GM19023 (cell line): Measurements from ENCODE around the gene FMNL2.

Experiments used
- ATAC-seq: cut with Tn5 transposase; IDR thresholded peaks from one replicate; pipeline ENCODE4 v1.9.1; 2021; ENCODE audit warnings: mild to moderate bottlenecking, moderate library complexity; ENCODE audit not compliant: unreplicated experiment

FMNL2 gene

DNA sequence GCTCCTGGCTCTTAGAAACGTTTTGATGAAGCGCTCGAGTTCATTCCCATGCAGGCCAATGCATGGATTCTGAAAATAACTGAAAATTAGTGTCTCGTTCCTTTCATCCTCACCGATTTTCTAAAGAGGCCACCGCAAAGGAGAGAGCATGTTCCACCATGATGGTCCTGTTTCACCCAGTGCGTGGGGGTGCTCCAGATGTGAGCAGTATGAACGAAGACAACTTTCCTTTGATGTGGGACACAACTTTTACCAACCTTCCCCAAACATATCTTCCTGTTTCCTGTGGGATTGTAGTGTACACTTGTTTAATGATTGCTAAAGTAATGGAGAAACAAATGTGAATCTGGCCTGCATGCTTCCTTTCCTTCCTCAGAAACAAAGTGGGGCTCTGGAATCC is 267.8 kb downstream of the FMNL2 start:
- no peak for ATAC-seq

DNA sequence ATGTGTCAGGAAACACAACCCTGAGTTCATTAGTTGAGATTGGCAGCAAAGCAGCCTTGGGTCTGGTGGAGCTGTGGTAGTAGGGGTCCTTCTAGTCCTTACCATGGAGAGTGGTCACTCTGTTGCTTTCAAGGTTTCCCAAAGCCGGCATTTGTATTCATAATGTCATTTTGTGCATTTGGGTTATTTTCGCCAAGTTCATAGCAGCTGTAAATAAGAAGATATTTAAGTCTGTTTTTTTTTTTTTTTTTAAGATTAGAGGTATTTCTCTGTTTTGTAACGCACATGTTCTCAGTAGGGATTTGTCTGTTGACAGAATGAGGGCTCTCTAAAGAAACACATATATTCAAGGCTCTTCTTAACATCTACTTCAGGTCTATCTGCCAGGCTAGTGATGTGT is 268.2 kb downstream of the FMNL2 start:
- no peak for ATAC-seq

DNA sequence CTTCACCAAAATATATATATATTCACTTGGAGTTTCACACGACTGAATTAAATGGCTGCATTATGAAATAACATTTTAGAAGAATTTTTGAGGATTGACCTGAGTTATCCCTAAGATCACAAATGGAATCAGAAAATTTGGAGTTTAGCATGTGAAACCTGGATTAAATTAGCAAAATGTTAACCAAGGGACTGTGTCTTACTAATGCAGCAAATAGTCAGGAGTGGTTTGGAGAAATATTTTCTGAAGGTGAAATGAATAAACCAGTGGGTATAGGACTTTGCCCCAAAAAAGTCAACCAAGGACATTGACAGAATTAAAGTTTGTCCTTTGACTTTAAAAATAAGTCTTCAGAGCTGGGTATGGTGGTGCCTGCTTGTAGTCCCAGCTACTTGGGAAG is 271.1 kb downstream of the FMNL2 start:
- no peak for ATAC-seq

DNA sequence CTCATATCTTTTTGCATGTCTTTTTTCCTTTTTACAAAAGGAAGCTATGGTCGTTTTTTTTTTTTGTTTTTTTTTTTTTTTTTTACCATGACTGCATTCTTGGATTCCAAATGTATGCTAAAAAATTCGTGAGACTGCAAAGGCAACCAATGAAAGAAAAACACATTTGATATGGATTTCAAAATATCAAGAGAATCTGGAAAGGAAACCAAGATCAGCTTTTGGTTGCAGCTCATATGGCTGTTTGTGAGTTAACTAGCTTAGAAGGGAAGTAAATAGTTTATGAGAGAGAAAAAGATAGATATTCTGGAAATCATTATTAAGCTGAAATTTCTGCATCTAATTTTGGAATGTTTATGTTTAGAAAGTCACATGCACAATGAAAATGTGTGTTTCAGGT is 272.0 kb downstream of the FMNL2 start:
- no peak for ATAC-seq

DNA sequence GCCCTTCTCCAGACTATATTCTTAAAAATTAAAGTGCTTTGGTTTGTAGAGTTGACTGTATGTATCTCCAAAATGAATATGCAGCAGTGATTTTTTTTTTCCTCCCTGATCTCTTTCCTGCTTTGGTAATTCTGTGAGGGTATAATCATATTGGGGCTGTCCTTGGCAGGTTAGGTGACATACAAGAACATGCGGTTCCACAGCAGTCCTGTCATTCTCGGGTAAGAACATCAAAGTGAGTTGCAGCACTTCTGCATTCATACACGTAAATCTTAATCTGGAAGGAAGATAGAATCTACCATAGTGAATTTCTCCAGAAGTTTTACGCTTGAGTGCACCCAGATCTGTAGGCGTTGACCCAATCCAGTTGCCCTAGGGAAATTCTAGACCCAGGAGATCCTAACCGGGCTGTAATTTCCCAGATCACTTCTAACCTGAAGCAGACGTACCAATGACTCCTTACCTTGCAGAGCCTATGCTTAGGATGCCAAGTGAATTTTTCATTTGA is 272.9 kb downstream of the FMNL2 start:
- no peak for ATAC-seq

DNA sequence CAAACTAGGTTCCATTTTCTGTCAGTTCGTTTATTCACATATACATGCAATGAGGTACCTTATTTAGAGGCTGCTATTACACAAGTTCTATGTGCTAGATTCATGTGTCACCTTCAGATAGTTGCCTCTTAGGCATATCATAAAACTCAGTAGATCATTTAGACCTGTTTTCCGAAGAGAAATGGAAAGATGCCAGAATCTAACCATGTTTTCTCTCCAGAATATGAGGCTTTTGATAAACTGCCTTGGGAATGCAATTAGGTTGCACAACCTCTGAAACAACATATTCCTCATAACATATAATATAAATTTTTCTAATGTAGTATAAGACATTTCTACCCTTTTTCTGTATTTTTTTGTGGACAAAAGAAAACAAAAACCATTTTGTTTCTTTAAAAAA is 274.2 kb downstream of the FMNL2 start:
- ATAC-seq = no peak

DNA sequence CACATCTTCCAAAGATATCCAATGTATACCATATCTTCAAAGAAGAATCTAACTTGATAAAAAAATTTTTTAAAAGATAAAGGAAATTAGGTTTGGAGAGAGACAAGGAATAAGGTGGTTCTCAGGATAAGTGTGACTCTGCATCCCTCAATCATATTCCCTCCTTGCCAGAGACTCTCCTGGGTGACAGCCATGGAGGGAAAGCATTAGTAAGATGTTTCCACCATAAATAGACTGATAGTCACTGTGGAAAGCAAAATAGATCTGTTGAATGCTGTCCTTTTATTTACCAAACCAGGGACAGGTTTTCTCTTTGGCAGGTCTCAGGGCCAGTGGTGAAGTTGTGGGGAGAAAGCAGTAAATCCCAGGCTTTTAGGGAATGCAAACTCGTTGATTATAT is 274.7 kb downstream of the FMNL2 start:
- ATAC-seq = no peak

DNA sequence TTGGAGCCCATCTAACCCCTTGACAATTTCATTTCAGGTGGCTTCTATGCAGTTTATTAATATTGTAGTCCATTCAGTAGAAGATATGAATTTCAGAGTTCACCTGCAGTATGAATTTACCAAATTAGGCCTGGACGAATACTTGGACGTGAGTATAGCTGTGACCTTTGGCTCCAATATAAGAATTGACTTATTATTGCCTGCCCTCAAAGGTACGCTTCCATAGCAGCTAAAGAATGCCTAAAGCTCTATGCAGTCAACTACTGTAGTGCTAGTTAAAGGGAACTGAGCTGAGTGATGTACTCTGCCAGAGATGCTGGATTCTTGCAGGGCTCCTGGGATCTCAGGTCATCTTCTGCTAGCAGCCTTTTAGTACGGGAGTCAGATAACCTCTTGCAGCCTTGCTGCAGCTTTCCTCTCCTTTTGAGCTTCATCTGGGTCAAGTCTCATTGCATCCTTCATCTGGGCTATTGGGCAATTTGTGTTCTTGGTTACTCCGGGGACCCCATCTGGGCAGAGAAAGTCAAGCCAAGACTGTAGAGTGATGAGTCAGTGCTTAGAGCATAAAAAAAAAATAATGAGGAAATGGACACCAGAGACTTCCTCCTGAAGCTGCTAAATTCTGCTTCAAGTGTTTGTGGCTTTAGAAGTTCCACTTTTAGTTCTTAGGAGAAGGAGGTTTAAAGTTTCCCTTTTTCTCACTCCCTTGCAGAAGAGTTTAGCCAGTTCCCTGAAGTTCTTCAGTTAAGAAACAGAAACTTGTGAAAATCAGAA is 276.7 kb downstream of the FMNL2 start:
- ATAC-seq = peak; percentile 73

DNA sequence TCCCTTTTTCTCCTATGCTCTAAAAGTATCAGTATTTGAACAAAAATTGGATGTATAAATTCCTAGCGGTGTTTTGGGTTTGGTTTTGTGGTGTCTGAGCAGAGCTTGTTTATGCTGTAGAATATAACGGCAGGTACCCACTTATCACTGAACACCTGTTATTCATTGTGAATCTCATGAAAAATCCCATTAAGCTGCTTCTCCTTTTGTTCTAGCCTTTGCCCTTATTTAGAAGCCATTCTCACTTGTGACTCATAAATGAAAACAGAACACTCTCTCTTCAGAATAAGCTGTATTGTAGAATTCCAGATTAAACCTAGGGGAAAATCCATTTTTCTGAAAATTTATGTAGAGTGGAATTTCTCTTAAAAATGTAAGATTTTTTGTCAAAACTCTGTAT is 278.3 kb downstream of the FMNL2 start:
- ATAC-seq = no peak

DNA sequence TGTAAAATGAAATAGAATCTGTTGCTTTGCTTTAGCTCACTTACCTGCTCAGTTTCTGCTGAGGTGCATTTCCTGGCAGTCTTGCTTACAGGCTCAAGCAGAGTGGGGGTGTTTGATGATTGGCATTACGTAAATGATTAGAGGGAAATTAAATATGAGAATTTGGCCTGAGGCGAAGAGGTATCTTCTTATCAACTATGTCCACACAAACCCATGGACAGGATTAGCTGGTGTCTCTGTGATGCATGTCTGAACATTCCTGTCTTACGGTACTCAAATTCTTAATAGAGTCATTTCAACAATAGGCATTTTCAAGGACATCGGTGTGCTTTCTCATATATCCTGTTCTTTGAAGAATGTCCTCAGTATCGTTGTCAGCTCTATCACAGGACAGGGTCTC is 280.2 kb downstream of the FMNL2 start:
- ATAC-seq = no peak

DNA sequence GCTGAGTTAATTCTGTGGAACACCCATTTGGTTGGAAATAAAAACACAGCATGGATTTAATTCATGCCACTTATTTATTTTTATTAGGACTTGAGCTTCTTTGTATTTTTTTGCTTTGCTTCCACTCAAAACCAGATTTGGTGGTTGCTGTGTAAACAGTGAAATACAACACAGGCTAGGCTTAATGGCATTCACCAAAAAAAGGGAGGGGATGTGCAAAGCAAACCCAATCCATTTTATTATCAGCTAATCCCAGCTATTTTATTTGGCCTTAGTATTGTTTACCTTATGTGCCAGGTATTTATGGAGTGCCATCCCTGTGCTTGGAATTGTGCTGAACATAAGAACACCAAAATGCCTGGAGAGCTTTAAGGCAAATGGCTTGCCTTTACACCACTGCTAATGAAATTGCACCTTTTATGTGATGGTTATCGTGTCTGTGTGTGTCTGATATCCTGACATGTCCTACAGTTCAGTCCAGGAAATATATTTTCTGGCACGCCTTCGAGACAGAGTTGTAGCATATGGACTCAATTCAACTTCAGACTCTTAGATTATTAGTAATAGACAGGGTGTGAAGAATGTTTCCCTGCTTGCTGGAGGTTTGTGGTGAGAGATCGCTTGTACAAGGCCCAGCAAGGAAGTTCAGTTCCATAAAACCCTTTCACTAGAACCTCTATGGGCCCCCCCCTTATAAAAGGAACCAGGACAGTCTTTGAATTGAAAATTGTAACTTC is 282.6 kb downstream of the FMNL2 start:
- ATAC-seq = no peak

DNA sequence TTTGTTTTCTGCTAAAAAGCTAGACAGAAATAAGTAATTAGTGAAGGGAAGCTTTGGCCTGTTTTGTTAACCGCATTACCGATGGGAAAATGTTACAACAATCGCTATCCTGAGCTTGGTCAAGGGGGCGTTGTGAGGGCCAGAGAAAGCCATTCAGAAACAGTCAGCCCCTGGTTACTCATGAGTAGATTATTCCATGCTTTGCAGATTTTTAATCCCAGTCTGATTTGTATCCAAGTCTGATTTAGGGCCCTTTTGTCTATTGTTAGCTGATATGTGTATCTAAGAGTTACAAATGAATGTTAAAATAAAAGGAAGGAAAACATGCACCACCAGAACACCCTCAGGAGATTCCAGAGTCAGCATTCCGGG is 283.2 kb downstream of the FMNL2 start:
- ATAC-seq = no peak

DNA sequence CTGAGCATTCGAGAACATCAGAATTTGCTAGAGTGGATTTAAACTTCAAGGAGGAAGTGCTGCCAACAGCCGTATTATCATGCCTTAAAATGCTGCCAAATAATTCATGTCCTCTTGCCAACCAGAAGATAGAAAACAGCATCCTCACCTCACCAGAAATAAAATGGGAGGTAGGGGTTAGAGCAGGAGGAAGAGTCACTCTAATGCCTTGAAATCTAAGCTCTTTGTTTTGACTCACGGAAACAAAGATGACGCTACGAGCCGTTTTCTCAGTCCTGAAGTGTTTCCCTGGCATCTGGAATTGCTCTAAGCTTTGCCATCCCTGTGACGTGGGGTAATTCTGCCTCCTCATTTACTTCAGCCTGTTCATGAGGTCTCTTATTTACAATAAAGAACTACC is 285.2 kb downstream of the FMNL2 start:
- no peak for ATAC-seq

DNA sequence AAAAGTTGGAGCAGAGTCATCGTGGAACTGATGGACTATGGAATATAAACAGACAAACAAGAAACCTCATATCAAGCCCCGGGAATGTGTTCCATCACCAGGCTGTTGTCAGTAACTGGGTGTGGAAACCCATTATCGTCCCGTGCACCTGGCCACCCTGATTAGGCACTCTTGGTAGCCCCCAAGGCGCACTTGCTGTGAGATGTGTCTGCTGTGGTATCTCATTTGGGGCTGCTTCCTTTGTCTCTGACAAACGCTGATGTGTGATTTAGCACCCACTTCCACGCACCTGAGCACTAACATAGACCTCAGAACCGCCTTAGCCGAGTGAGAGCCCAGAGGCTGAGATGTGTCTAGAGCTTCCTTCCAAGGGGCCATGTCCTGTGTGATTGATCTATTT is 286.0 kb downstream of the FMNL2 start:
- ATAC-seq = no peak

DNA sequence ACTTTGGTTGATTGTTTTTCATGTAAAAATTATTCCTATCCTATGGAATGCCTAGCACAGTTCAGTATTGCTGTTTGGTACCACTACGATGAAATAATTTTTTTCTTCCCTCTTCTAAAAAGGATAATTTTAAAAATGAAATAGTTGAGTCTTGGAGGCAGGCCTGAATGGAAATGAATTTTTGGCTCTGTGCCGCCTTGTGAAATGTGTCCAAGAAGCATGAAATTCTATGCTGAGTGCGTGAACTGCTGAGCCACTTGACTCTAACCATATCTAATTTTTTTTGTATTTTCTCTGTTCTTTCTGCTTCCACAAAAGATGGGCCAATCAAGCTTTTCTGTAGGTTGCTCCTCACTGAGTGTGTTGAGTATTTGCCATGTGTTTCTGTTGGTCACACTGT is 287.2 kb downstream of the FMNL2 start:
- no peak for ATAC-seq

DNA sequence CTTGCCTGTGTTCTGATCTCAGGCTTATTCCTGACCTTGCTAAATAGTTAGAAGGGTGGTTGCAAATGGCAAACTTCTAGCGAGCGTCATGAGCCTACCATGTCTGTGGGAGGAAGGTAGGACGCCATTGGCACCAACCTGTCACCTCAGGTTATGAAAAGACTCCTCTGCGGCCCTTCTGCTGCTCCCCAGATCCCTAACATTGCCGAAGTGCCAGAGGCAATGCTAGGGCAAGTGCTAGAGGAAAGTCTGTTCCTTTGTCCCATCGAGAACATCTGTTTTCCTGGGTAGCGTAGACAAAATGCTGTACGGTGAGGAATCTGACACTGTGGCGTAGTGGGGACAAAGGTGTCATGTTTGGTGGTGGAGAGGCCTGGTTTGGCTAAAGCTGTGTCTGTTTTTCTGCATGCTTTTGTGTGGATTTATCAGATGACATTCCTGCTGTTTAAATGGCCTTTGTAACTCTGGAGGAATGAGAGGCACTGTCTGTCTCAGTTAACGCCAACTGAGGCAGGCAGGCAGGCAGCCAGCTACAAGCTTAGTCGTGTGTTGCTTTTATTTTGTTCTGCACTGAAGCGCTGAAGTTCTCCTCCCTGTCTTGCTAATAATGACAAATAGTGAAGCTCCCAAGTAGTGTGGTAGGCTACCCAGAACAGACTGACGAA is 288.2 kb downstream of the FMNL2 start:
- no peak for ATAC-seq

DNA sequence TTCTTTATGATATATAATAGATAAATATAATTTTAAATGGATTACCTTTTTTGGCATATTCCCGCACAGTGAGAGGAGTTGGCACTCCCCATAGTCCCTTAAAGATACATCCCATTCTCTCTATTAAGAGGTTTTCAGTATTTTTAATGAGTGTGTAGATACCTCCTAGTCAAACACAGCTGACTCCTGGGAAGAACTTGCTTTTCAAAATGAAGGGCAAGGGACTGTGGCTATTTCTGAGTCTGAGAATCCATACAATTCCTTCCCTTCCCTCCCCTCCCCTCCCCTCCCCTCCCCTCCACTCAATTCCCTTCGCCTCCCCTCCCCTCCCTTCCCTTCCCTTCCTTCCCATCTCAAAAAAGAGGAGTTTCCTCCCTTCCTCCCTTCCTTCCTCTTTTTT is 288.8 kb downstream of the FMNL2 start:
- ATAC-seq = no peak

DNA sequence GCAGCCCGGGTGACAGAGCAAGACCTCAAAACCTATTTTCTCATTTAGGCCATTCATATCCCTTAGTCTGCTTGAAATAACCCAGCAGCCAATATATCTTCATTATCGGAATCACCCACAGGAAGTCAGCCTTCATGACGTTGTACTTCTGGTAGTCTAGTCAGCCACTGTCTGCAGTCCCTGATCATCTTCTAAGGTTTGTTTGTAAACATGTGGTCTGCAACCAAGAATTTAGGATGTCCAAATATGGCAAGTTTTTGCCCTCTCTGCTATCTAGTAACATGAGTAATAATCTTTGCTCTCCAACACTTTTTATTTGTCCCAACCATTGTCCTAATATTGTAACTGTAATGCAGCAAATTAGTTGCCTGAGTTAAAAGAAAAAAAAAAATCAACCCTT is 289.8 kb downstream of the FMNL2 start:
- ATAC-seq = no peak

DNA sequence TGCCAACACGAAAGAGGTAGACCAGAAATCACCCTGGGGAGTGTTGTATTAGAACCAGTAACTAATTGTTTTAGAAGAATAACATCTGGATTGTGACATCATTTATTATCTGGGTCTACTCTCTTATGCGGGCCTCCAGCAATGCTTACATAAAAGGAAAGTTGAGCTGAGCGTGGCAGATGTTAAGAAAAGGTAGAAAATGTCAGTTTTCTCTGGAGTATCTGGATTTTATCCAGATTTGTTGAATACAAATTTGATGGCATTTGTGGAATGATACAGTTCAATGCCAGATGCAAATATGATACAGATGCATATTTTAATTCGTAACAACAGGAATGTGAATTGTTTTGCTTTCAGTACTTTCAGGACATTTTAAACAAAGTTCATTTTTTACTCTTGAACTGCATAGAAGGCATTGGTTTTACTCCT is 292.0 kb downstream of the FMNL2 start:
- ATAC-seq = no peak

DNA sequence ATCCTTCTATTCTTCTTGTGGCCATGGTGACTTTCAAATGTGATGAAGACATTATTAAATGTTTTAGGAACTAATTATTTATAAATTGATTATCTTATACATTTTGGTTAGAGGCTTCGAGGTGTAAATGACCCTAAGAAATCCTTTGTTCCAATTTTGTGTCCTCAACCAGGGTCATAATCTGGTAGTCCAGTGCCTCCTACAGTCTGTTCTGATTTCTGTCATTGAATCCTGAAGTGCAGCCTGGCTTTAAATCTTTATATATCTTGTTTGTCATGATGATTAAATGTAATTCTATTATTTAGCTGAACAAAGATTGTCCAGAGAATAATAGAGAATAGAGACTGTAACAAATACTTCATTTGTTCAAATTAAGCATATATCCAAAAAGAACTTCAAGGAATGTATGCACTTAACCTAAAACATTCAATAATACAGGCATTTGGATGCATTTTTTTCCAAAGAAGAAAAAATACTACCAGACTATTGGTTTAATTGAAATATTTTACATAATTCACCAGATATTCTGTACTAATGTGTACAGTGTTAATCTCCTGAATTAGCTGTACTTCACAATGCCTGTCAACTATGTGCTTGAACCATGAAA is 292.5 kb downstream of the FMNL2 start:
- no peak for ATAC-seq

DNA sequence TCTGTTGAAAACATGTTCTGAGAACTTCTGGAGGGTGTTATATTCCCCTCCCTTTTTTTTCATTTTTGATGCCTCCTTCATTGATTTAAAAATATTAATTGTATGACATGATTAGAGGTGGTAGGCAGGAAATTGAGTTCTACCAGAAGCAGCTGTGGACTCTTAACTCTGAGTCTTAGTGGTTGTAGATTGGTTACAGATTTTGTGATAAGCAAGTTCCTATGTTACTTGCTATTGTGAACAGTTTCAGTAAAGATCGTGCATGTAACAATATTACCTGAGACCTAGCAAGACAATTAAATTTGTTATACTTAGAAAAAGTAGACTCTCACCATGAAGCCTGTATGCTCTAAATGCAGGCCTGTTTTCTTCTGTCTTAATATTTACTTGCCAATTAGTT is 294.2 kb downstream of the FMNL2 start:
- ATAC-seq = no peak

DNA sequence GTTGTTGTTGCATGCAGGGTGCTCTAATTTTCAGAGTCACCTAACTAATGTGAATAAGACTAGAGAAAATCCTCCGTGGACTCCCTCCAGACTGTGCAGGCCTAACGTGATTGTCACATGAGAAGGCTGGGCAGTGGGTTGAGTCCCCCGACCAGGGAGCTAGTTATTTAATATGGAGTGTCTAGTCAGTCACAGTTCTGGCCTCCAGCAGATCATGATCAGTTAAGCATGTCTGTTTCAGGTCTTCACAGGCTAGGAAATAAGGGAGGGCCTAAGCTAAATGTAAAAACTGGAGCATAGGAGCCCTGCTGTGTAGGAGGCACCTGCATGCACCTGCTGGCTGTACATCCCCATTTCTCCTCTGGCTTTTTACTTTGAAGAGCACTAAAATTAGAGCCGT is 295.5 kb downstream of the FMNL2 start:
- no peak for ATAC-seq
